PFSK-1 (cell line): ENCODE measurements around the gene CACNA2D4.

ENCODE experiments used
- FOXP2 ChIP-seq: optimal IDR thresholded peaks from 2 replicates; pipeline ENCODE3; 2011; ENCODE audit warnings: borderline replicate concordance, control low read depth, inconsistent platforms; ENCODE audit not compliant: insufficient read depth; ENCODE audit errors: extremely low read length, extremely low read depth
- POLR2AphosphoS5 ChIP-seq: IDR thresholded peaks from 2 replicates; pipeline ENCODE4 v1.6.1; 2012; ENCODE audit warnings: low read depth, mild to moderate bottlenecking, control low read depth, low read length, moderate library complexity
- SIN3A ChIP-seq: IDR thresholded peaks from 2 replicates; pipeline ENCODE4 v1.6.1; 2012; ENCODE audit warnings: mild to moderate bottlenecking, low read length, moderate library complexity, borderline replicate concordance; ENCODE audit not compliant: insufficient read depth
- TAF1 ChIP-seq: IDR thresholded peaks from 2 replicates; pipeline ENCODE4 v1.6.1; 2012; ENCODE audit warnings: low read length, control low read depth, borderline replicate concordance; ENCODE audit not compliant: insufficient read depth
- TF ChIP-seq, protein P1 (sequence below), 2 experiments: IDR thresholded peaks; 2 replicates each; pipeline versions ENCODE4 v1.6.1 to v1.8.0; 2011 to 2012; ENCODE audit warnings: low read depth in 2 of 2, low read length in 2 of 2, control low read depth in 1 of 2, inconsistent platforms in 1 of 2, mild to moderate bottlenecking in 1 of 2, moderate library complexity in 1 of 2; ENCODE audit not compliant: insufficient read depth in 1 of 2

DNA sequence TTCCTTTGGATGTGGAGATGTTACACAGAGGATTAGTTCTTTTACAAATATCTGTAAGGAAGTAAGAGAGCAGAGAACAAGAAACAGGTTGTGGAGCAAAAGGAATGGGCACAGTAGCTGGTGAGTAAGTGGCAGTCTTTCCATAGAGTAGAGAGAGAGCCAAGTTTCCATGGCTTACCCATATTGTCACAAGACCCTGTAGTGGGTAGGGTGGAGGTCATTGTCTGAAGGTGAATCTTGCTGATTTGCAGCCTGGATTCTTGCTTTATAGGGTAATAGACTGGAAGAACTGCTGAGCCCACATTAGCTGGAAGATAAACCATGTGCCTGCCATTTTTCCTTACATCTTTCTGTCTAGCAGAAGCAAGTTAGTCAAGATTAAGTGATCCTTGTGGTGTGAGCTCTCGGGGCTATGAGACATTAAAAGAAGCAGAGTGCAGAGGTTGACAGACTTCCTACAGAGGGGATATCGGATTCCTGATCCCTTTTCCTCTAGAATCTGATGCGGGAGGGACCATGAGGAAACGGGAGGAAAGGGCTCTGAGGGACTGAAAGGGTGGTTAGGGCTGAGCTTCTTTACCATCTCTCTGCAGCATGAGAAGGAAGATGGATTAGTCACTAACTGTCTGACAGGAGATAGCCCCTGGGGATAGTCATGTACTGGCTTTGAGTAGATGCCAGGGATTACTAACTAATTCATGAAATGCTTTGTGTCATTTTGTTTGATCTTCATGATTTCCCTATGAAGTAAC is 142.1 kb downstream of the CACNA2D4 start:
- TF ChIP-seq POLR2AphosphoS5, result no peak
- TF ChIP-seq, protein P1, sequence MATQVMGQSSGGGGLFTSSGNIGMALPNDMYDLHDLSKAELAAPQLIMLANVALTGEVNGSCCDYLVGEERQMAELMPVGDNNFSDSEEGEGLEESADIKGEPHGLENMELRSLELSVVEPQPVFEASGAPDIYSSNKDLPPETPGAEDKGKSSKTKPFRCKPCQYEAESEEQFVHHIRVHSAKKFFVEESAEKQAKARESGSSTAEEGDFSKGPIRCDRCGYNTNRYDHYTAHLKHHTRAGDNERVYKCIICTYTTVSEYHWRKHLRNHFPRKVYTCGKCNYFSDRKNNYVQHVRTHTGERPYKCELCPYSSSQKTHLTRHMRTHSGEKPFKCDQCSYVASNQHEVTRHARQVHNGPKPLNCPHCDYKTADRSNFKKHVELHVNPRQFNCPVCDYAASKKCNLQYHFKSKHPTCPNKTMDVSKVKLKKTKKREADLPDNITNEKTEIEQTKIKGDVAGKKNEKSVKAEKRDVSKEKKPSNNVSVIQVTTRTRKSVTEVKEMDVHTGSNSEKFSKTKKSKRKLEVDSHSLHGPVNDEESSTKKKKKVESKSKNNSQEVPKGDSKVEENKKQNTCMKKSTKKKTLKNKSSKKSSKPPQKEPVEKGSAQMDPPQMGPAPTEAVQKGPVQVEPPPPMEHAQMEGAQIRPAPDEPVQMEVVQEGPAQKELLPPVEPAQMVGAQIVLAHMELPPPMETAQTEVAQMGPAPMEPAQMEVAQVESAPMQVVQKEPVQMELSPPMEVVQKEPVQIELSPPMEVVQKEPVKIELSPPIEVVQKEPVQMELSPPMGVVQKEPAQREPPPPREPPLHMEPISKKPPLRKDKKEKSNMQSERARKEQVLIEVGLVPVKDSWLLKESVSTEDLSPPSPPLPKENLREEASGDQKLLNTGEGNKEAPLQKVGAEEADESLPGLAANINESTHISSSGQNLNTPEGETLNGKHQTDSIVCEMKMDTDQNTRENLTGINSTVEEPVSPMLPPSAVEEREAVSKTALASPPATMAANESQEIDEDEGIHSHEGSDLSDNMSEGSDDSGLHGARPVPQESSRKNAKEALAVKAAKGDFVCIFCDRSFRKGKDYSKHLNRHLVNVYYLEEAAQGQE (IDR thresholded peaks at IDR 0.05; ENCODE audit: insufficient read depth in 1 of 2, low read depth in 2 of 2, low read length in 2 of 2), result no peak
- no peak for TF ChIP-seq SIN3A
- TF ChIP-seq TAF1, result no peak
- no peak for TF ChIP-seq FOXP2
